ENCODE results near the gene ERGIC3.
"Not testable (repeated sequence)": the region's sequence is repeated elsewhere in the genome, so short reads cannot be mapped to it uniquely, and the experiment has no call there.

Gene ERGIC3

DNA sequence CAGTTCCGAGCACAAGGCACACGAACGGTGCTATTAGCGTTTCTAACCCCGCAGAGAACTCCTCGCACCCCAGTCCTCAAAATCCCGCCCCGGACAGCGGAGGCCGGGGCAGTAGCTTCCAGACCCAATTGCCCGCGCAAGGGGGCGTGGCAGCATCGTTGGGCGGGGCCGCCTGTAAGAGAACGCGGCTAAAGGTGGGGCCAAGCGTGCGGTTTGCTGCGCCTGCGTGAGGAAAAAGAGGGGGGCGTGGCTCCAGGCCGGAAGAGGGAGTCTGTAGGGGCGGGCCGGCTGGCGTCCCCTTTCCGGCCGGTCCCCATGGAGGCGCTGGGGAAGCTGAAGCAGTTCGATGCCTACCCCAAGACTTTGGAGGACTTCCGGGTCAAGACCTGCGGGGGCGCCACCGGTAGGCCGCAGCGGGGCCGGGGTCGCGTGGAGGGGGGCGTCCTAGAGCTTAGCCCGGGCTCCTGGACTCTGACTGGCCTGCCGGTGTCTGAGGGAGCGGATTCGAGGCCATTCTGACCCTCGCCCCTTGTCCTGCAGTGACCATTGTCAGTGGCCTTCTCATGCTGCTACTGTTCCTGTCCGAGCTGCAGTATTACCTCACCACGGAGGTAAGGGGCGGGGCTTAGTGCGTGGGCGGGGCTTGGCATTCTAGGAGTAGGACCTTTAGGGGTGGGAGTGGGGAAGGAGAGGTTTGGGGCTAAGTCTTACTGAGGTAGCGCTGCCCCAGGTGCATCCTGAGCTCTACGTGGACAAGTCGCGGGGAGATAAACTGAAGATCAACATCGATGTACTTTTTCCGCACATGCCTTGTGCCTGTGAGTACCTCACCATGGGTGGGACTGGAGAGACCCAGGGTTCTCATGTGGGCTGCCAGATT is at the start of gene ERGIC3:
Gene ERGIC3 (plus strand): TSS at position 296 of the 880 bp plus-strand sequence. CDS start 20 bp downstream, at position 316.
- peak; percentile 92 to 97 for DNase-seq

GRCh38 chr20:35492352-35492751 is 49.5 kb upstream of the ERGIC3 start:
- no peak for DNase-seq

GRCh38 chr20:35496481-35496880 is 45.4 kb upstream of the ERGIC3 start:
- no peak for DNase-seq

- peak in 1 of 2 experiments; percentile 52 for DNase-seq
Observed at GRCh38 chr20:35497320-35497719, 44.6 kb upstream of the ERGIC3 start.

- peak; percentile 43 to 93 for DNase-seq
Observed at GRCh38 chr20:35497780-35498189, 44.1 kb upstream of the ERGIC3 start.

GRCh38 chr20:35499271-35499670 is 42.6 kb upstream of the ERGIC3 start:
- no peak for DNase-seq

DNA sequence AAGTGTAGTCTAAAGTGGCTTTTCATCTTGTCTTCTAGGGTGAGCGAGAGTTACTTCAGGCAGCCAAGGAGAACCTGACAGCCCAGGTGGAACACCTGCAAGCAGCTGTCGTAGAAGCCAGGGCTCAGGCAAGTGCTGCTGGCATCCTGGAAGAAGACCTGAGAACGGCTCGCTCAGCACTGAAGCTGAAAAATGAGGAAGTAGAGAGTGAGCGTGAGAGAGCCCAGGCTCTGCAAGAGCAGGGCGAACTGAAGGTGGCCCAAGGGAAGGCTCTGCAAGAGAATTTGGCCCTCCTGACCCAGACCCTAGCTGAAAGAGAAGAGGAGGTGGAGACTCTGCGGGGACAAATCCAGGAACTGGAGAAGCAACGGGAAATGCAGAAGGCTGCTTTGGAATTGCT is 39.5 kb upstream of the ERGIC3 start:
- DNase-seq, result no peak

- no peak for DNase-seq
Observed at GRCh38 chr20:35503281-35503680, 38.6 kb upstream of the ERGIC3 start.

DNA sequence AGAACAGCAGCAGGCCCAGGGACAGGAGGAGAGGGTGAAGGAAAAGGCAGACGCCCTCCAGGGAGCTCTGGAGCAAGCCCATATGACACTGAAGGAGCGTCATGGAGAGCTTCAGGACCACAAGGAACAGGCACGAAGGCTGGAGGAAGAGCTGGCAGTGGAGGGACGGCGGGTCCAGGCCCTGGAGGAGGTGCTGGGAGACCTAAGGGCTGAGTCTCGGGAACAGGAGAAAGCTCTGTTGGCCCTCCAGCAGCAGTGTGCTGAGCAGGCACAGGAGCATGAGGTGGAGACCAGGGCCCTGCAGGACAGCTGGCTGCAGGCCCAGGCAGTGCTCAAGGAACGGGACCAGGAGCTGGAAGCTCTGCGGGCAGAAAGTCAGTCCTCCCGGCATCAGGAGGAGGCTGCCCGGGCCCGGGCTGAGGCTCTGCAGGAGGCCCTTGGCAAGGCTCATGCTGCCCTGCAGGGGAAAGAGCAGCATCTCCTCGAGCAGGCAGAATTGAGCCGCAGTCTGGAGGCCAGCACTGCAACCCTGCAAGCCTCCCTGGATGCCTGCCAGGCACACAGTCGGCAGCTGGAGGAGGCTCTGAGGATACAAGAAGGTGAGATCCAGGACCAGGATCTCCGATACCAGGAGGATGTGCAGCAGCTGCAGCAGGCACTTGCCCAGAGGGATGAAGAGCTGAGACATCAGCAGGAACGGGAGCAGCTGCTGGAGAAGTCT is 37.9 kb upstream of the ERGIC3 start:
- DNase-seq, result peak; percentile 70 to 95

- peak in 1 of 2 experiments; percentile 28 for DNase-seq
Observed at GRCh38 chr20:35504751-35505150, 37.1 kb upstream of the ERGIC3 start.

- DNase-seq, result no peak
Observed at GRCh38 chr20:35506179-35506578, 35.7 kb upstream of the ERGIC3 start.

DNA sequence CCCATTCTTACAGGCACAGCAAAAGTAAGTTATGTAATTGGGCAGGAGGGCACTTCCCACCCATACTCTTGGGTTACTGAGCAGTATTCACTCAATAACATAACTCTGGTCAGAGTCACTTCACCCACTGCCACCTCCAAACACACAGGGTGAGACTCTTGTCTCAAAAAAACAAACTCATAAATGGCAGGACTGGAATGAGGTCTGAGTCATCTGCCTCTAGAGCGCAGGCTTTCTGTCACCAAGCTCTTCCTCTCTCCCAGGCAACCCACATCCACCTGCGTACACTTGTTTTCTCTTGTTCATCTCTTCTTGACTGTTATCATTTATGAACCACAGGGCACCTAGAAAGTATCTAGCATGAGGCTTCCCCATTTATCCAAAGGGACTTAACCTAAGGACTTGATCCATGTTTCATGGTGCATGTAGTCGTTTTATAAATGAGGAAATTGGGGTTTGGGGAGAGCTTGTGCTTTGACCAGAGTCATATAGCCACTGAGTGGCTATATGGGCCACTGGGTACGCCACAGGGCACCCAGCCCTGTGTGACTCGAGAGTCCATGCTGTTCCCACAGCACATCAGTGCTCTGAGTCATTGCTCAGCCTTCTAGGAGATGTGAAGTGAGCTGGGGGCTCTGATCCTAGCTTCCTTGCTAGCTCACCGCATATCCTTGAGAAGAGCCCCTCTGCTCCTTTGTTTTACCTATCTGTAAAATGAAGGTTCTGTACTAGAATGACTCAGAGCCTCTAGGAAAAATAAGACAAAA is 34.8 kb upstream of the ERGIC3 start:
- DNase-seq, result no peak

DNA sequence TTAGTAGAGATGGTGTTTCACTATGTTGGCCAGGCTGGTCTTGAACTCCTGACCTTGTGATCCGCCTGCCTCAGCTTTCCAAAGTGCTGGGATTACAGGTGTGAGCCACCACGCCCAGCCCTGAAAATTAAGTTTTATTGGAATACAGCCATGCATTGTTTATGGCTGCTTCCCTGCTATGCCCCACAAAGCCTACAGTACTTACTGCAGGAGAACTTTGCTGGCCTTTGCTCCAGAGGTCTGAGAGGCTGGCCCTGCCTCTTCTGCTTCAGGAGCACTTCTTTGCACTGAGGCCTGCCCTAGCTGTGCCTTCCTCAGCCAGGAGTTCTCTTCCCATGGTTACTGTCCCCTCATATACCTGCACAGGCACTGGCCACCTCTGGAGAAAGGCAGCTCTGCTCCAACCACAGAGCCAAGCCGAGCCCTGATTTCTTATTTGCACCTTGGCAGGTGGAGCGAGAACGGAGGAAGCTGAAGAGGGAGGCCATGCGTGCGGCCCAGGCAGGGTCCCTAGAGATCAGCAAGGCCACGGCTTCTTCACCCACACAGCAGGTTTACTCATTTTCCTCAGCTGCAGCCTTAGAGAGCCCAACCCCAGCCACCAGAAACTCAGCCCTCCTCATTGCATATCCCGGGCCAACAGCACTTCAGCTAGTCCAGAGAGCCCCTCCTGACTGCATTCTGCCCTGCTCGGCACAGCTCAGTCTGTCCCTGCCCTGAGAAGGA is 33.2 kb upstream of the ERGIC3 start:
- no peak for DNase-seq

GRCh38 chr20:35510951-35511735 is 30.7 kb upstream of the ERGIC3 start:
- no peak for DNase-seq

- peak in 1 of 2 experiments; percentile 38 for DNase-seq
Observed at GRCh38 chr20:35511814-35512420, 30.0 kb upstream of the ERGIC3 start.

DNA sequence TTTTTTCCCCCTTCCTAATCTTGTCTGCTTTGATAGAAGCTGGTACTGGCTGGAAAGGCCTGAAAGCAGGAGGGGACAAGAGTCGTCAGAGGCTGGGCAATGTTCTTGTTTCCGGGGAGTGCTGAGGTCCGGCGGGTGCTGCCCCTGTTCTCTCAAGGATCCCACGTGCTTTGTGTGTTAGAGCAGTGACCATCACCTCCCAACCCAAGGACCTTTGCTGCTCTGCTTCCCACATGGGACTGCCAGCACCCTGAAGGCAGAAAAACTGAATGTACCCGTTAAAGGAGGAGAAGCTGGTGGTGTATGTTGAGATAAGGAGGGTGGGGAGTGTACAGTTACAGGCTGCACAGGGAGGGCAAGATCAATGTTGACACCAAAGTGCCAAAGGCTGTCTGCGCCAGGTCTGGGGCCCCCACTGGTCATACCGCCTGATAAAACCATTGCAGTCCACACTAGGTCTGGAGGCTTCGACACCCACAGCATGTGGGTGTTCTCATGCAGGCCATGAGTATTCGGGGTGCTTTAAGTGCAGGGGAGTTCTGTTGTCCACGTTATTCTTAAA is 27.4 kb upstream of the ERGIC3 start:
- DNase-seq, result no peak

DNA sequence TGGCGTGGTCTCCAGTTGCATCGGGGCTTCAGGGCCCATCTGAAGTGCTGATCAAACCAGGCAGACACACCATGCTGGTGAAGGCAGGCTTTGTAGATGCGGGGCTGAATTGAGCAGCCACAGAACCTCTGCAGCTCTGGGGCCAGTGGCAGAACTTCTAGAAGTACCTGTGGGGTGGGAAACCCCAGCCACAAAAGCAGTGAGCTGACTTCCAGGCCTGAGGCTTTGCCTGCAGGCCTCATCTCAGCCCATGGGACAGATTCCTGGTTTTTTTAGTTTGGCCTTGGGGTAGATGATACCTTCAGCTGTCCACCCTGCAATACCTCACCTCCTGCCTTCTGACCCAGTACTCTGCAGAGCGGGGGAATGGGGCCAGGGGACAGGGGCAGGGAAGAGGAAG is 26.5 kb upstream of the ERGIC3 start:
- DNase-seq, result no peak

DNA sequence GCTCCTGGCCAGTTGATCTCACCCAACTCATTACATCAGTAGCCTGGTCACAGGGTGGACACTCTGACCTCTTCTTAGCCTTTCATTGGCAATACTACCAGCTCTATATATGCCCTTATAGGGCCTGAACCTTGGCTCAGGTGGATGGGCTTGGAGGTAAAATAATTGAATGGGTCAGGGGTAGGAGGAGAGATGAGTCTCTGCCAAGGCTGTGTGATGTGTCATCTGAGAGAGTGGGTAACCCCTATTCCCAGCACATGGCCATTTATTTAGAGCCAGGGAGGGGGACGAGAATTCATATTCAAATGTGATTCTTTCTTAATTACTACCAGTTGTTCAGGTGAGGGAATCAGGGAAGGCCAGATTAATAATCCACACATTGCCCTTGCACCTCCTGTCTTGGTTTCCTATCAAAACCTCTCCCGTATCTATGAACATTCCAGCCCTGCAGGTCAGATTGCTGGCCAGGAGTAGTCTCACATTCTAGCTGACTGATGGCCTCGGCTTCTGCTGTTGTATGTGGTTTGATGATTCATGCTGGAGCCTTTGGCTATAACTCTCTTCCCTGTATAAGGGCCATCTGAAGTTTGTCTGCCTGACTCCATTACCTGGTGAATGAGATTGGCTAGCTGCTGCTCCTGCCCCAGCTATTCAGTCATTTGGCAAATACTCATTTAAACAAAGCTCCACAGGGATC is 25.8 kb upstream of the ERGIC3 start:
- no peak for DNase-seq

DNA sequence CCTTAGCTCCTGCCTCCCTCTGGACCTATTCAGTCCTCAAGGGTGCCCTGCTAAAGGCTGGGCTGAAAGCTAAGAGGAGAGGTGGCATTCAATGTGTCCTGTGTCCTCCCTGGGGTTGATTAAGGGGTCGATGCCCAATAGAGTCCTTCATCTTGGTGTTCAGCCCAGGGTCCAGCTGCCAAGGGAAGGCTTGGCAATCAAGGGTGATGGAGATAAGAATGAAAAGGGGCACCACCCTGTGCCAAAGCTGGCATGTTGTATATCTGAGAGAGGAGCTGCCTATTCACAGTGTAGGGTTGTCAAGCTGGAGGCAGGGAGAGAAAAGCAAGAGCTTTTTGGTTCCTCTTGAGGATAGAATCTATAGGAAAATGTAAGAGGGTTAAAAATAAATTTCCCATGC is 24.8 kb upstream of the ERGIC3 start:
- DNase-seq, result no peak

GRCh38 chr20:35517767-35518166 is 24.1 kb upstream of the ERGIC3 start:
- DNase-seq, result not testable (repeated sequence)
